Stimulated activated CD4-positive, alpha-beta T cell treated with anti-CD3 and anti-CD28 coated beads, Interleukin-4, amount 100 ng/mL, for 1 hour (primary cell): ENCODE measurements around the gene FNDC10.

Source experiments
- DNase-seq: peaks from one replicate; pipeline ENCODE4 v3.0.0-alpha.2; 2020

The FNDC10 gene

DNA sequence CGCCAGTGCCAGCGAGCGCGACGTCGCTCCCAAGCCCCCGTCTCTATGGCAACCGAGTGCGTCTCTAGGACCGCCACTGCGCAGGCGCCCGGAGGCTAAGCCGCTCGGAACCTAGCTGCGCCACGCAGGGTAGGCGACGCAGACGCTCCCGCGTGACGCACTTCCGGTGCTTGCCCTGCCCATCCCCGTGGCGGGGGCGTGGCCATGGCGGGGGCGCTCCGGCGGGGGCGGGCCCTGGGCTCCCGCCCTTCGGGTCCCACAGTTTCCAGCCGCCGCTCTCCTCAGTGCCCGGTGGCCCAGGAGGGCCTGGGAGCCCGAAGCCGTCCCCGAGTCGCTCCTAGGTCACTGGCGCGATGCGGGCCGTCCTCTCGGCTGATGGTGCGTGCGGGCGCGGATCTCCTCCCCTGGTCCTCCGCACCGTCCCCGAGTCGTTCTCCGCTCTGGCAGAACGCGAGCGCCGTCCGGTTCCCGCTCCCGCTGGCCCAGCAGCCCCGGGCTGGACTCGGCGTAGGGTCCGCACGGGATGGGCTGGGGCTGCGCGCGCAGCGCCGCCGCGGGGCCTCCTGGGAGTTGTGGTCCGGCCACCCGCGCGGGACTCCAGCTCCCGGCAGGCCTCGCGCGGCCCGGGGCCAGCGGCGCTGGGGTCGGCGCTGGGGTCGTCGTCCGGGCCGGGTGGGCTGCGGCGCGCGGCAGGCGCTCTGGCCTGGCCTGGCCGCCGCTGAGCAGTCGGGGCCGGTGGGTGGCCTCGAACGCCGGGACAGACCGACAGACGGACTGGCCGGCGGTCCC lies 15.5 kb upstream of the FNDC10 start, which contains the start of gene MIB2:
Gene MIB2 (plus strand): TSS at position 245 of the 789 bp plus-strand sequence. CDS start 7,953 bp downstream, outside the sequence.
- DNase-seq = peak; percentile 96

DNA sequence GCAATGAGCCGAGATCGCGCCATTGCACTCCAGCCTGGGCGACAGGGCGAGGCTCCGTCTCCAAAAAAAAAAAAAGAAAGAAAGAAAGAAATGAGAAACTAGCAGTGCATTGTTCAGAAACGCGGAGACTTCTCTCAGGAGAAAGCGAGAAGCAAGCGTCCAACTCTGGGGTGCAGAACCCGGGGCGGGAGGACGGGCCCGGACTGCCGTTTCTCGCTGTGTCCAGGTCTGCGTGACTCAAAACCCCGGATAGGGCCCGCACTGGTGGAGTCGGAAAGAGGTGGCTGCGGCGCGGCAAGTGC lies 15.0 kb upstream of the FNDC10 start:
- no peak for DNase-seq

DNA sequence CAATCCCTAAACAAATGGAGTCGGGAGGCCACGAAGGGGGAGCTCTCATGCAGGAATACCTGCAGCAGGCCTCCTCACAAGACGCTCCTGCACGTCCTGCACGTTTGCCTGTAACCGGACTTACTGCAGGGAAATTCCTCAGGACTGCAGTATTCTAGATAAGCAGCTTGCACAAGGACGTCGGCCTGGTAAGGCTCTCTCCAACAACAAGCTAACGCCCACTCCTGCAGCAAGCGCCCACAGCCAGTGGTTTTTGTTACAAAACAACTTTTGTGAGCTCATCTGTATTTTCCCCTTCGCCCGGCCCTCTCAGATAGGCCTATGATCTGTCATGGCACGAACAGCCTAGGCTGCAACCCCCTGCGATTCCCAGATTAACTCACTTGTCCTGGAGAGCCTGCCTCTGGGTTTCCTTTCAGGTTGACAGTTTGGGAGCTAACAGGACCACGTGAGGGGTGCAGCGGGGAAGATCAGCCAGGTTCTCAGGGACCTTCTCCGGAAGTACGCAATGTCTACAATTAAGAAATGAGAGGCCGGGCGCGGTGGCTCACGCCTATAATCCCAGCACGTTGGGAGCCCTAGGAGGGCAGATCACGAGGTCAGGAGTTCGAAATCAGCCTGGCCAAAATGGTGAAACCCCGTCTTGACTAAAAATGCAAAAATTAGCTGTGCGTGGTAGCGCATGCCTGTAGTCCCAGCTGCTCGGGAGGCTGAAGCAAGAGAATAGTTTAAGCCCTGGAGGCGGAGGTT lies 14.4 kb upstream of the FNDC10 start:
- DNase-seq = peak; percentile 59

DNA sequence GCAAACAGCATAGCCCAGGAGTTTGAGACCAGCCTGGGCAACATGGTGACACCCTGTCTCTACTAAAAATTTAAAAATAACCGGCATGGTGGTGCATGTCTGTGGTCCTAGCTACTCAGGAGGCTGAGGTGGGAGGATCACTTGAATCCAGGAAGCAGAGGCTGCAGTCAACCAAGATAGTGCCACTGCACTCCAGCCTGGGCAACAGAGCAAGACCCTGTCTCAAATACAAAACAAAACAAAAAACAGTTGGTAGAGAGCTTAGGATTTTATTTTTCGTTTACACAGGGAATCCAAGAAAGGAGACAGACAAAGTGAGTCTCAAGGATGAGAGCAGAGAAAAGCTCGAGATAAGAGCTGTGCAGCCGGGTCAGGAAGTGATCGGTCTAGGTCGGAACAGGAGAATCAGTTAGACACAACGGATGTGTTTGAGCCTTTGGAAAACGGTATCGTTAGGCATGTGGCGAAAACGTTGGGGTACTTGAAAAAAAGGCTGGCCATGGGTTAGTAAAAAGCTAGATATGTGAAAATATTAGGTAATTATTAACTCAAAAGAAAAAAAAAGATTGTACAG lies 13.7 kb upstream of the FNDC10 start:
- DNase-seq = no peak

DNA sequence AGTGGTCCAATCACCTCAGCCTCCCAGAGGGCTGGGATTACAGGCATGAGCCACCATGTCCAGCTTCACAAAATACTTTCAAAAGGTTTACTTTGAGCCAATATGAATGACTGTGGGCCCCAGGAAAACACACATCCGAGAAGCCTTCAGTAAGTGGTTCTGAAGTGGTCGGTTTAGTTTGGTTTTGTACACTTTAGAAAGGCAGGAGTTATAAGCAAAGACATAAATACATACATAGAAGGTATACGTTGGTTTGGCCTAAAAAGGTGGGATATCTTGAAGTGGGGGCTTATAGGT lies 12.1 kb upstream of the FNDC10 start:
- no peak for DNase-seq

DNA sequence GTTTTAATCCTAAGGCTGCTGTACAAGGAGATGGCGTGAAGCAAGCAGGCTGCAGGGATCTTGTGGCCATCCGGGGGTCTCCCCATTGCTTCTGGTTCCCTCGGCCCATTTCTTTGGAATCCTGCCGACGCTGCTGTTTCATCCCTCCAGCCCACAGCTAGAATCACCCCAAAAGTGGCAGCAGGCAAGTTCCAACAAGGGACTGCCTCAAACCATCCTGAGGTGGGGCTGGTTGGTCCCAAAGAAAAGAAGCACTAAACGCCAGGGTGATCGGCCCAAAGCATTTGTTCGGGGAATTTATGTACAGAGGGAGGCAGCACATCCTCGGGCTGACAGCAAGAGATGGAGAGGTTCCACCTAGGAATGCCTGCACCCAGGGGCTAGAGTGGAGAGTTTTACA lies 10.9 kb upstream of the FNDC10 start:
- DNase-seq = no peak

DNA sequence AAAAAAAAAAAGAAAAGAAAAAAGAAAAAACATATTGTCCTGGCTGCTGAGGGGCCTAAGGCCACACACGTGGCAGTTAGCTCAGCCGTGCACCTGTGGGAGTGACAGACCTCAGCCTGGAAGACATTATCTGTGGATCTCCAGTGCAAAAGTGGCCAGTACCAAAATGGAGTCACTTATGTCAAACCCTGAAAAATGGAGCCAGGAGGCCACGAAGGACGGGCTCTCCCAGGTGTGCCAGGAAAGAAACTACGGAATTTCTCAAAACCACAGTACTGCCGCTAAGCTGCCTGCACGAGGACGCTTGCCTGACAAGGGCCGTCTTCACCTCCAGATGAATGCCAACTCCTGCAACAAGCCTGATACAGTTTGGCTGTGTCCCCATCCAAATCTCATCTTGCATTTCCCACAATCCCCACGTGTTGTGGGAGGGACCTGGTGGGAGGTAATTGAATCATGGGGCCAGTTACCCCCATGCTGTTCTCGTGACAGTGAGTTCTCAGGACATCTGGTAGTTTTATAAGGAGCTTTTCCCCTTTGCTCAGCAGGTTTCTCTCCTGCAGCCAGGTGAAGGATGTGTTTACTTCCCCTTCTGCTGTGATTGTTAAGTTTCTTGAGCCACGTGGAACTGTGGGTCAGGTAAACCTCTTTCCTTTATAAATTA lies 10.0 kb upstream of the FNDC10 start:
- no peak for DNase-seq

DNA sequence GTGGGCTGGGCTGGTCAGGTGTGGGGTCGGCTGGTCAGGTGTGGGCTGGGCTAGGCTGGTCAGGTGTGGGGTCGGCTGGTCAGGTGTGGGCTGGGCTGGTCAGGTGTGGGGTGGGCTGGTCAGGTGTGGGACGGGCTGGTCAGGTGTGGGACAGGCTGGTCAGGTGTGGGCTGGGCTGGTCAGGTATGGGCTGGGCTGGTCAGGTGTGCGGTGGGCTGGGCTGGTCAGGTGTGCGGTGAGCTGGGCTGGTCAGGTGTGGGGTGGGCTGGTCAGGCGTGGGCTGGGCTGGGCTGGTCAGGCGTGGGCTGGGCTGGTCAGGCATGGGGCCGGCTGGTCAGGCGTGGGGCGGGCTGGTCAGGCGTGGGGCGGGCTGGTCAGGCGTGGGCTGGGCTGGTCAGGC lies 6.3 kb upstream of the FNDC10 start:
- DNase-seq = no peak

DNA sequence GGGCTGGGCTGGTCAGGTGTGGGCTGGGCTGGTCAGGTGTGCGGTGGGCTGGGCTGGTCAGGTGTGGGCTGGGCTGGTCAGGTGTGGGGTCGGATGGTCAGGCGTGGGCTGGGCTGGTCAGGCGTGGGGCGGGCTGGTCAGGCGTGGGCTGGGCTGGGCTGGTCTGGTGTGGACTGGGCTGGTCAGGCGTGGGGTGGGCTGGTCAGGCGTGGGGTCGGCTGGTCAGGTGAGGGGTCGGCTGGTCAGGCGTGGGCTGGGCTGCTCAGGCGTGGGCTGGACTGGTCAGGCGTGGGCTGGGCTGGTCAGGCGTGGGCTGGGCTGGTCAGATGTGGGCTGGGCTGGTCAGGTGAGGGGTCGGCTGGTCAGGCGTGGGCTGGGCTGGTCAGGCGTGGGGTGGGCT lies 5.8 kb upstream of the FNDC10 start:
- DNase-seq = no peak

DNA sequence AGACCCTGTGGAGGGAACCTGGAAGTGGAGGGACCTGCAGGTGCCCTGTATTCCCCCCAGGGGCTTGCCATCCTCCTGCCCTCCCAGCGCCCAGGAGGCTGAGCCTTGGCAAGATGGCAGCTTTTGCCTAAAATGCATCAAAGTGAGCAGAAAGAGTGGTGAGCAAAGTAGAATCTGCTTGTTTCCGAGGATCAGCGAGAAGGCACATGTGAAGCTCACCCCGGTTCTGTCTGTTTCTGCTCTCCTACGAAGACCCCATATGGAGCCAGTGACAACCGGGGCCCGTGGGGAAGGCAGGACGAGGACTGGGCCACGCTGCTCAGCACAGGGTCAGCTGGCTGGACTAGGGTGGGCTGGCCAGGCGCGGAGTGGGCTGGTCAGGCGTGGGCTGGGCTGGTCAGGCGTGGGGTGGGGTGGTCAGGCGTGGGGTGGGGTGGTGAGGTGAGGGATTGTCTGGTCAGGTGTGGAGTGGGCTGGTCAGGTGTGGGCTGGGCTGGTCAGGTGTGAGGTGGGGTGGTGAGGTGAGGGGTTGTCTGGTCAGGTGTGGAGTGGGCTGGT lies 5.2 kb upstream of the FNDC10 start:
- DNase-seq = no peak

DNA sequence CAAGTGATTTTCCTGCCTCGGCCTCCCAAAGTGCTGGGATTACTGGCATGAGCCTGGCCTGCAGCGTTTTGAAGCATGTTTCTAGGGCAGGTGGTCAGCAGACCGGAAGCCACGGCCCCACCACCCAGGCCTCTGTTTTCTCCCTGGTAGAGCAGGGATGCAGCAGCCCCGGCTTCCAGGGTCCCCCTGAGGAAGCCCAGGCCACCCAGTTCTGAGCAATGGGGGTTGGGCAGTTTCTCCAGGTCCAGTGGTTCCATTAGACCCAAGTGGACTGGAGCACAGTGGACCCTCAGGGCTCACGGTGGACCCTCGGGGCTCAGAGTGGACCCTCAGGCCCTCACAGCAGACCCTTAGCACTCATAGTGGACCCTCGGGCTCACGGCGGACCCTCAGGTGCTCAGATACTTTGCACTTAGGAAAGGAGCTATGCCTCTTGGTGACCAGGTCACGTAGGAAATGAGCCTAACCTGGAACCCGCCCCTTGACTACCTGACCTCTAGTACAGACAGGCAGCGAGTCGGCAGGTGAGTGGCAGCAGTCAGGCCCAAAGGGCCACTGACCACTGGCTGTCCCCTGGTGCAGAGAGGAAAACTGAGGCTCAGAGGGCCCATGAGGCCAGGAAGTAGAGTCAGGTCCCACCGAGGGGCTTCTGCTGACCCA lies 4.6 kb upstream of the FNDC10 start:
- DNase-seq = no peak

DNA sequence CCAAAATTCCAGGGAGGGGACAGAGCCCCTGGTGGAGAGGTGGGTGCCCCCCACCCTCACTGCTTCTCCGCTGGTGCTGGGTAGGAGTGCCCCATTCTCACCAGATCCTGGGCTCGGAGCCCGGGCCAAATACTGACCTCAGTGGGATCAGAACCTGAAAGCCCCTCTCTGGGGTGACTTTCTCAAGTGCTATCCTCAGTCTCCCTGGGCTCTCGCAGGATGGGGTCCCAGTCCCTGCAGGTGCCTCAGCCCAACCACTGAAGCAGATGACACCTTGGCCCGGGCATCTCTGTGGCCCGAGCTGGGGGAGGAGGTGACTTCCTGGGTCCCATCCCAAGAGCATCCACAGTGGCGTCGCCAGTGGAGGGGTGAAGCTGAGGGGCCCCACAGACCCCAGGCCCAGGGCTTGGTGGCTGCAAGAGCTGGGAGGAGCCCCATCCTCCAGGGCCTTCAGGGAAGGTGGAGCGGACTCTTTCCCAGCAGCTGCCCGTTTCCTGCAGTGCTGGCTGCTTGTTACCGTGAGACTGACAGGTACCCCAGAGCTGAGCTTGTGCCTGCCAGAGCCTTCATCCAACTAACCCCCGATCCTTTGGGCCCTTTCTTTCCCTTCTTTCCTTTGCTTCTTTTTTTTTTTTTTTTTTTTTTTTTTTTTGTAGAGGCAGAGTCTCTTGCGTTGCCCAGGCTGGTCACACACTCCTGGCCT lies 3.9 kb upstream of the FNDC10 start:
- DNase-seq = no peak

DNA sequence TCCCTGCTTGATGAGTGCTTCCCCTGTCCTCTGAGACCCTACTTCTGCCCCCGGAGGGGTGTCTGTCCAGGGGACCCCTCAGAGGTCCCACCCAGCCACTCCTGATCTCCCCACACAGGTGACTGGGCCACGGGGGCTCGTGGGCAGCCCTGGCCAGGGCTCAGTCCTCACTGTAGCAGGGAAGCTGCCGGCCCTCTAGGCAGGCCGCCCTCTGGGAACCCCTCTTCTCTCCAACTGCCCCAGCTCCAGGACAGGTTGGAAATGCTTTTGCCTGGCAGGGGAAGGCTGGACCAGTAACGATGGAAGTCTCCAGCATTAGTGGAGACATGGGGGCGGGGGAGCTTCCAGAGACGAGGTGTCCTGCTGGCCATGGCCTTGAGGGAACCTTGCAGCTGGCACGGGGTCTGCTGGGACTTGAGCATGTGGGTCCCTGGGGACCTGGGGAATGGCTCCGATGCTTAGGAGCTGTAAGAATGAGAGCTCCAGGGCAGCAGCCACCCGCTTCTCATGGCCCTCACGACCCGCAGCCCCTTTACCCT lies 3.1 kb upstream of the FNDC10 start:
- no peak for DNase-seq

DNA sequence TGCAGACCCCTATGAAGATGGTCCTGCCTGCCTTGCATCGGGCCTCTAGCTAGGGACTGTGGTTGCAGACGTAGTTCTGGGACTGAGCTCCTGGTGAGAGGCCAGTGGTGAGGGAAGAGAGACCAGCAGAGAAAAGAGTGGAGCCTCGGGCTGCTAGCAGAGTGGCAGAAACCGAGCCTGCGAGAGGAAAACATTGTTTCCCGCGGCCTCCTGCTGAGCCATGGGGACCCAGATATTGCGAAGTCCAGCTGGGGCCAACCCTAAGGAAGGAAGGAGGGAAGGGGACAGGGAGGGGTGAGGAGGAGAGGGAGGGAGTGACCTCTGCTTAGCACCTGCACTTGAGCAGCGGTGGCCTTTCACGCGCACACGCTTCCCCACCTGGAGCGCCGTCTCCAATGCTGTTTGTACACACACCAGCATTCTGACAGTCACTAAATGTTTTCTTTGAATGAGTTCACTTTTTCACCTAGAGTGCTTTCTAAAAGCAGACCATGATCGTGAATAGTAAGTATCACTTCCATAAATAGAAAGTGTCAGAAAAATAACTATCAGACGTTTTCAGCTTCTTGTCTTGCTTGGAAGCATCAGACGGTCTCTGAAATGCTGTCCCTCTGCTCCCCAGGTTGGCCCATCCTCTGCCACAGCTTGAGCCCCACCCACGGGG lies 2.5 kb upstream of the FNDC10 start:
- DNase-seq = no peak

DNA sequence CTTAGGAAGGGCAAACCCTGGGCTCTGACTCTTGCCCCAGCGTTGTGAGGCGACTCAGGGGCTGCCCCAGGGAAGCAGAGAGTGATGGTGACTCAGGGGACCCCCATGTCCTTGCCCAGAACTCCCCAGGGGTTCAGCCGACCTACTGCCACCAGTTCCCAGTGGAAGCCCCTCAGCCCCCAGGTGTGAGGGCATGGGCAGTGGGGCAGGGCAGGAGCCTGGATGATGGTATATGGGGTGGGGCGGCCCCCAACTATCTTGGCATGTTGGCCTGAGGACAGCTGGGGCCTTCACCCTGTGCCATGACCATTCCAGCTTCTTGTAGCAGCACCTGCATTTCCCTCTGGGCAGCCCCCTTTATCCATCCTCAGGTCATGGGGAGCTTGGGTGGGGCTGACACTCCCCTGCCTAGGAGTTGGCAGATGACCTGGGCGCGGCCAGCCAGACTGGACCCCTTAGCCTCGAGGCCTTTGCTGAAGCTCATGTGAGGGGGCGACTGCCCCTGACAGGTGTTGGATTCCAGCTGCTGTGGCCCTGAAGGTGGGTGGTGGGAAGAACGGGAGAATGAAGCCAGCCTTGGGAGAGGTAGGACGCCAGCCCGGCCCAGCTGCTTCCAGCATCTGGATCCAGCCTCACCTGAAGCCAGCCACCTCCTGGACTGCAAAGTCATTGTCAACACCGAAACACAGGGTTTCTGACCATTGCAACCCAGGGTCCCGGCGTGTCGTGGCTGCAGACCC lies 1.8 kb upstream of the FNDC10 start:
- no peak for DNase-seq

DNA sequence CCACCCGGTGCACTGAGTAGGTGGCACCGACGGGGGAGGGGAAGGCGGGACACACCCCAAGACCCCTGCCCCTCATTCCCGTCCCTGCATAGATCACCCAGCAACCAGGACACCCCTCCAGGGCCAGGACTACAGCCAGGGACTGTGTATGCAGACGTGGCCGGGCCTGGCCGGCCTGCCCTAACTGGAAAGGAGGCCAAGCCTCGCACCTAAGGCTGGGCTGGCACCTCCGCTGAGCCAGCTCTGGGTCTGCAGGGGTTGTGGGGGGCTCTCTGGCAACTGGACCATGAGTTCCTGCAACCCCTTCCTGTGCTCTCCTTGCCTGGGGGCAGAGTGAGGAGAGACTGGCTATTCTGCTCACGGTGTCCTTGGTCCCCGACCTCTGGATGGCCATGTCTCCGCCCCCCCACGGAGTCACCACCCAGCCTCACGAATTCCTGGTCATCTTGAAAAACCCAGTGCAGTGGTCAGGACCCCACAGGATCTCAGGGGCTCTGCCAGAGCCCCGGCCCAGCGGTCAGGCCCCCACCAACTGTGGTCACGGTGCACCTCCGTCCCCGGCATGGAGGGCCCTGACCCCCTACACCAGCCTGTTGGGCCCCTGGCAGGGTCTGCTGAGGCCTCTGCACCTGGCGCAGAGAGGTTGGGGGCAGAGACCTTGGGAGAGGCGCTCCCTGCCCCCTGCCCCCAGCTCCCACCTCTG lies 1.1 kb upstream of the FNDC10 start:
- DNase-seq = no peak

DNA sequence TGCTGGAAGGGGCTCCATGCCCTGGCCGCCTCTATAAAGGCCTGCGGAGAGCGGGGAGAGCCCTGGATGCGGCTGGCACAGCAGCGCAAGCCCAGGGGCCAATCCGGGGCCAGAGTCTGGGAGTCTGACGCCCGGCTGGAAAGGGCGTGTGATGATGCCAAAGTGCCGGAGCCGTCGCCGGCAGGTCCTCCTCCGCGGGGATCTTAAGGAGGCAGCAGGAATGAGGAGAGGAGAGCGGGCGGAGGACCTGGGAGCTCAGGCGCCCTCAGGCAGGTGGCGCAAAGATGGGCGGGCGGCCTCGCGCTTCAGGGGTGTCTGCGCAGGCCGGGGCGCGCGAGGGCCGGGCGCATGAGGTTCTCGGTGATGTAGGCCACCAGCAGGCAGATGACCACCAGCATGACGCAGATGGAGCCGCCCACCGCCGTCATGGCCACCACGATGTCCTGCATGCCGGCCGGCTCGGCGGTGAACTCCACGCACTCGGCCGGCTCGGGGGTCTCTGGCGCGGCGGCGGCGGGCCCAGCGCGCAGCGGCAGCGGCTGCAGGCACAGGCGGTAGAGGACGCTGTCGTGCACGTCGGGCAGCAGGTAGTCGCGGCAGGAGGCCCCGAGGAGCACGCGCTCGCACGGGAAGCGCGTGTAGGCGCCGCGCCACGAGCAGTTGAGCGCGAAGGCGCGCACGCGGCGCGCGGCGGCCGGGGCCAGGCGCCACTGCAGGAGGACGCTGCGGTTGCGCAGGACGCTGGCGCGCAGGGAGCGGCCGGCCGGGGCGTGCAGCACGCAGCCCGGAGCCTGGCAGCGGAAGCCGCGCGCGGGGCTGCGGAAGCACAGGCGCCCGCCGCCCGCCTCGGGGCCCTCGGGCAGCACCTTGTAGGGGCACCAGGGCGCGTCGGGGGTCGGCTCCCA lies 653 bp downstream of the FNDC10 start:
- DNase-seq = peak; percentile 27

DNA sequence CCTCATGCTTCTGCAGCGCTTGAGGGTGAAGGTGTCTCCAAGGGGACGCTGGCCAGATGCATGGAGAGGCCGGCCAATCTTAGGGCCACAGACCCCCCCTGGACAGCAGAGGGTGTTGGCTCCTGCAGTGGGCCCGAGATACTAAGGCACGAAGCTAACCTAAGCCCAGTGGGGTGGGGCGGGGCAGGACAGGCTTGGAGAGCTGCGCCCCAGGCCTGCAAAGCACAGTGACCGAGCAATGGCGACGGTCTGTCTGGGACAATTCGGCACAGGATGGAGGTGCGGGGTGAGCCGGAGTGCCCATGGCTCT lies 1.3 kb downstream of the FNDC10 start:
- DNase-seq = no peak

DNA sequence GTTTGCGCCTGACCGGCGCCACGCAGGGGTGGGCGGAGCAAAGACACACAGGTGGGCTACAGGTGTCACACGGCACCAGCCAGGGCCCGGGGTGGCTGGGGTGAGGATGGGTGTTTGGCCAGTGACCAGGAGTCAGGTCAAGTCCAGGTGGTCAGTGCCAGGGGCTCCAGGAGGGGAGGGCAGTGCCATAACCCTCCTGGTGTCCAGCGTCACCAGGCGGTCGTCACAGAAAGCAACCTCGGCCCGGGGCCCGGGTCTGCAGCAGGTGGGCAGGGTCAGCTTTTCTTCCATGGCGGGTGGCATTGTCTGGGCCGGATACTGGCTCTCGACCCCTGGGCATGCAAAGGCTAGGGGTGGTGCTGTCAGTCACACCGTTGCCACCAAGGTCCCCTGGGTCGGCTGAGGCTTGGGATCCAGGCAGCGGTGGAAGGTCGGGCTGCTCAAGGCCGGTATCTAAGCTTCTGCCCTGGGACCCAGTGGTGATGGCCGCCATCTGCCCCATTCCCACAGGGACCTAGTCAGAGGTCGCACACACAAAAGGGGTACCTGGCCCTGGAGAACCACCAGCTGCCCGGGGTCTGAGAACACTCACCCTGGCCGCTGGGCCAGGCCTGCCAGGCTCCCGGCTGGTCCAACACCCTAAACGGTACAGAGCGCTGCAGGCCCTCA lies 1.8 kb downstream of the FNDC10 start:
- DNase-seq = no peak
